Limb (tissue), 2 donors: ENCODE results near the gene WDR33.
"Not testable (repeated sequence)": the region's sequence is repeated elsewhere in the genome, so short reads cannot be mapped to it uniquely, and the experiment has no call there.

ENCODE experiments used
- DNase-seq, 2 donors: peaks; one replicate each; pipeline ENCODE4 v3.0.0-alpha.2; 2016; ENCODE audit errors: extremely low spot score in 2 of 2

The WDR33 gene

DNA sequence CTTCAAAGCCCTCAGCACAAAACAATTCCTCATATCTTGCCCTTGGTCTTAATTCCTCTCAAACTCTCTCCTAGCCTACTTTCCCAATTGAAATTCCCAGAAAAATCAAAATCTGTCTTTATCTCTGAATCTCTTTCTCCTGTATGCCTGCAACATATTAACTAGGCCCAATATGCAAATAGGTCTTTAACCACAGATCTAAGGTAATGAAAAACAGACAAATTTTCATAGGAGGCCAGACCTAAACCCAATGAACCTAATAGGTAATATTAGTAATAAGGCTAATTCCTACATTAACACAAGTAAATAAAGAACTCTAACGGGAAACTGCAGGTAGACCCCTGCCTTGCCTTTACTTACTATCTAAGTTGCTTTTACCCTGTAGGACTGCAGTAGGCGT, 41.4 kb downstream of the WDR33 start:
- DNase-seq: no peak

DNA sequence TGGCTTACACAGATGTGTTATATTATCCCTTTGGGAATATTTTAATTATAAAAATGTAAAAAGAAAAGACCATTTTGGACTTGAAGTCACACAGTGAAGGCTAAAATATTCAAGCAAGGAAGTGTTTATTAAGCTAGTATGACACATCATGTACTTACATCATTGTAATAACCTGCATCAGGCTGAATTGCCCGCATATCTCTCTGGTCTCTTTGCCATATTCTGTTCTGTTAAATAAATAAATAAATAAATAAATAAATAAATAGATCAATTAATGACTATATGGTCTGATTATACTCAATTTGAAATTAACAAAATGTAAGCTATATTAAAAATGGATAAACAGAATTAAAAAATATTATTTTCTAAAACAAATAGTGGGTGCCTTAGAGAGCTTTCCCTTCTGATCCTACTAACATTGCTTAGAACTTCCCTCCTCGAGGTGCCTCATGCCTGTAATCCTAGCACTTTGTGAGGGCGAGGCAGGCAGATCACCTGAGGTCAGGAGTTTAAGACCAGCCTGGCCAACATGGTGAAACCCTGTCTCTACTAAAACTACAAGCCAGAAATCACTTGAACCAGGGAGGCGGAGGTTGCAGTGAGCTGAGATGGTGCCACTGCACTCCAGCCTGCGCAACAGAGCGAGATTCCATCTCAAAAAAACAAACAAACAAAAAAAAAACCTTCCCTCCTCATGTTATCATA, 42.0 kb downstream of the WDR33 start:
- DNase-seq: no peak

DNA sequence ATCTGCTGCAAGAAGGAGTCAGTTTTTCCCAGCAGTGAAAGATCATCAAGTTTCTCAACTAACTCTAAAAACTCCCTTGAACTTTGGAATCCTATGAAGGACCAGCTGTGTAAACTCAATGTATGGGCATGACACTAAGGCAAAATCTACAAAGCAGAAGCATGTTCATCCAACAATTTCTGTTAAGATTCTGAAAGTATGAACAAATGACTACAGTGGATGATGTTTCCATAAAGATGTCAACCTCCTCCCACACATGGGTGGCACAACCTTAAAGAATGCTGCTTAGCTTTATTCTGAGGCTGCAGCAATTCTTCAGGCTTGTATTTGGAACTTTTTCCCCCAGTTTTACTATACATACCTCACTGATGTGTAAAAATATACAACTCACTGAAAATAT, 47.2 kb downstream of the WDR33 start:
- DNase-seq: no peak

GRCh38 chr2:127762846-127763245, 48.1 kb downstream of the WDR33 start:
- DNase-seq: no peak

GRCh38 chr2:127762441-127762840, 48.5 kb downstream of the WDR33 start:
- DNase-seq: no peak

GRCh38 chr2:127759931-127760330, 51.0 kb downstream of the WDR33 start:
- no peak for DNase-seq

GRCh38 chr2:127754186-127754585, 56.8 kb downstream of the WDR33 start:
- DNase-seq: no peak

DNA sequence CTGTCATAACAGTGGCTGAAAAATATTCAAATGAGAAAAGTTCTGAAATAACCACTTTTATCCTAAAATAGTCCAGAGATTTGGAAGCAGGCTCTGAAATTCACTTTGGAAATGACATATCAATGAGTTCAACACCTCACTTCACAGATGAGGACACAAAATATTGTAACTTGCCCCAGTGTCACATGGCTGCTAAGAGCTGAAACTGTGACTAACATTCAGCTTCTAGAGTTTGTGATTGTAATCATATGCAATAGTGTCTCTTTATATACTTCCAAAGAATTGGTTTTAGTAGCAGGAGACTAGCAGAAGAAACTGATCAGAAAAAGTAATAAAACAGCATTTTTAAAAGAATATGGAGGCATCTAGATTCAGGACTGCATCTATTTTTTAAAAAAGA, 57.6 kb downstream of the WDR33 start:
- DNase-seq: no peak

- DNase-seq: not testable (repeated sequence)
Measured at GRCh38 chr2:127749537-127749936, 61.4 kb downstream of the WDR33 start.

DNA sequence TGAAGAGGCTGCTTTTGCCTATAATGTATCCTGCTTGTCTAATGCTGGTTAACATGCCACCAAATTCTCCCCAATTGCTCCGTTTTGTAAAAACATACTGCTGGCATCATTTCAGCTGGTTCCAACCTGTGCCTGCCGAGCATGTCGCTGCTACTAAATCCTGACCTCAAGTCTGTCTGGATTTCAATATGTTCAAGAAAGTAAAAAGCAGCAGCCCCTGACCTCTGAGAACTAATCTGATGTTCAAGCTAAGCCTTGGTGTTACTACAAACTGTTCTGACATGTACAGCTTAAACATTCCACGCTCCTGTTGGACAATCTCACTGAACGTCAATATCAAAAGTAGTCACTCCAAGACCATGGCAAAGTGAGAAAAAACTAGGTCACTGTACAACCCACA, 63.4 kb downstream of the WDR33 start:
- DNase-seq: no peak

DNA sequence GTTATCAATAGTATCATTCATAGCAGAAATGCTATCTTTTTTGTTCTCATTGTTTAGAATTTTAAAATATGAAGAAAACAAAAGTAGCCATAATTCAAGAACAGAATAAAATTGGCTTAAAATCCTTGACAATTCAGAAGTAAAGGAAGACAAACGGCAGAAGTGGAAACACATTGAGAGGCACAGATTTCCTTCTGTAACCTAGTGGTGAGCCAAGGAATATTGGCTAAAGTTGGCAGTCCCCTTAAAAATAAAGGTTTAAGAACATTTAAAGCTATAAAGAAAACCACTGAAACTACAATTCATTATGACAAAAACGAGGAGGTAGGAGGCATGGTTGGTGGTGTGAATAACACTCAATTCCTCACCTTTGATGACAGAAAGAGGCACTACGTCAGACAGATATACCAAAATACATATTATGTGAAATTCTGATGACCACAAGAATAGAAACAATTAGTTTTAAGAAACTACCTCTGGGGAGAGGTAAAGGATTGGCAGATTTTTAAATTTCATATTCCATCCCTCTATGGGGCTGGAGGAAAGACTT, 67.4 kb downstream of the WDR33 start:
- DNase-seq: no peak

GRCh38 chr2:127740665-127741288, 70.2 kb downstream of the WDR33 start:
- DNase-seq: no peak

- DNase-seq: no peak
Measured at GRCh38 chr2:127739800-127740199, 71.2 kb downstream of the WDR33 start.

- no peak for DNase-seq
Measured at GRCh38 chr2:127737892-127738291, 73.1 kb downstream of the WDR33 start.

DNA sequence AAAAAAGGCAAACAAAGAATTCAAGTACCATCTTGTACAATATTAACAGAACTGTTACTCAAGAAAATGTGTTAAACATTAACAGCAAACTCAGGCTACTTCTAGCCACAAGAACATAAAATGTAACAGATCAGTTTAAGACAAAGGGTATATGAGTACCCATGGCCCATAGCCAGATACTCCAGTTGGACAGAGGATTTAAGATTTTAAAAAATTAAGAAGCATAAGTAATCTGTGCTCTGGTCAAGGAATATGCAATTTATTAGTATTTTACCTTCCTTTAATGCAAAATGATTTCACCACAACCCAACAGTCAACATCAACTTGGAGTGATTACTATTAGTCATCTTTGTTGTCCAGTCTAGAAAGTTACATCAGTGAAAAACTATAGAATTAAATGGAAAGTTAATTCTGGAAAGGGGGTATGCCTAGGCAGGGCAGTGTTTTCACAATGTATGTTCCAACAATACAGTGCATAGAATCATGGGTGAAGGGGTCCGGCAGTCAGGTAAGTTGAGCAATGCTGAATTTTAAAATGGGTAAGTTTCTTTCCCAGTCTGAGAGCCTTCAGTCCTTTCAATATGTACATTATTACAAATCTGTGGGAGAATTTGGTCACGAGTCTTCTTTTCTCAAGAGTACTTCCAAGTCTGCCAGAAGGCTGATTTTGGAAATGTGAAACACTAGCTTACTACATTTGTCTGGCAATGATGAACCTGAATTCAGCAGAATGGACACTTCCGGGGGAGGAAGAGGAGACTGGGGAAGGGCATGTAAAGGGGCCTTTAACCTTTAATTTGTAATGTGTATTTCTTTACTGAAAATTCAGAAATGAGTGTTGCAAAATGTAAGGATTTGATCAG, 75.2 kb downstream of the WDR33 start:
- DNase-seq: no peak

GRCh38 chr2:127735044-127735443, 75.9 kb downstream of the WDR33 start:
- no peak for DNase-seq

GRCh38 chr2:127733816-127734537, 77.0 kb downstream of the WDR33 start:
- no peak for DNase-seq

DNA sequence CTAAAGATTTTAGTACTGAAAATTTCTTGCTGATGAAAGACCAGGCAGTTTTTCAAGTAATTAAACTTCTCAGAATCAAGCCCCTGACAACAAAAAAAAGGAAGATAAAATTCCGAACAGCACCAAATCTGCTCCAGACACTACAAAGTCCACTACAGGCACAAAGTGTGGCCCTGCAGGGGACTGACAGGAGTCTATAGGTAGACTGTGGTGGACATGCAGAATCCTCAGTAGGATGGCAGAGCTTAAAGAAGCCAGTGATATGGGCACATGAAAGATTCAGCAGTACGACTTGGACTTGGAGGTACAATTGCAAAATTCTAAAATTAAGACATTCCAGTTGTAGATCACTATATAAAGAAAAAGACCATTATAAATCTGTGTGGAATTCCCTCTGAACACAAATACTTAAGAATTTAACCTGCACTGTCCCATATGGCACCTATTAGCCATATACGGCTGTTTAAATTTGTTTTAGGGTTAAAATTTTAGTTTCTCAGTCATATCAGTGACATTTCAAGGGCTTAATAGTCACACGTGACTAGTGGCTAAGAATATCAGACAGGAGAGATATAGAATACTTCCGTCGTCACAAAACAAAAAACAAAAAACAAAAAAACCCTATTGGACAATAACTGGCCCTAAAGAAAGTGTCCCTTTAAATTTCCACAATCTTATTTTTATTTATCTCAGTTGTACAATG, 77.7 kb downstream of the WDR33 start:
- no peak for DNase-seq

DNA sequence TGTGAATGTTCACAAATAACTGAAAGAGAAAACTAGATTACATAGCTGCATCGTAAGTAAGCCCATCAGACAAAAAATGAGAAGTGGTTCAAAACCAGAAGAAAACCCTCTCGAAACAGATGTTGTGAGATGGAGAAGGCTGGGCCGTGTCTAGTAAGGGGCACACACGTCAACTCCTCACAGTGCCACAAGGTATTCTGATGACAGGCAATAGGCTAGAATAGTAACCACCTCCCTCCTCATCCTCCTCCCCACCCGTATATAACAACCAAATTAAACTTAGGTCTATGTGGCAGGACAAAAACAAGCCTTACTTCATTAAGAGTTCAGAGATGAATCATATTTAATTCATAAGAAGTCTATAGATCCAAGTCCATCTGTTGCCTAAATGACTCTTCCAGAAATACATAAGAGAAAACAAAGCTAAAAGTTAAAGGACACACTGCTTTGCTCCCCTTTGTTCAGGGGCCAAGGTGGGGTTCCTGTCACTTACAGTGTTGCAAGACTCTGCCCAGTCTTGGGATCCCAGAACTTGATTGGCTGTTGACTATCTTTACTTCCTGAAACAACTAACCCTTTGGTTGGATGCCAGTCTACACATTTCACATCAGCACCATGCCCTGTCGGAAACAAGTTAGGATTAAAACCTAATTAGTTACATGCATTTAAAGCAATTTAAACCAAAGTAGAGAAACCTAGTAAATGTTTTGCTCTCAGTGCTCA, 84.7 kb downstream of the WDR33 start:
- no peak for DNase-seq

- no peak for DNase-seq
Measured at GRCh38 chr2:127722807-127723206, 88.2 kb downstream of the WDR33 start.
